AG09319 (cell line): Measurements from ENCODE around the gene SLC35E2B.
"Not testable (repeated sequence)": the region's sequence is repeated elsewhere in the genome, so short reads cannot be mapped to it uniquely, and the experiment has no call there.

Experiments
- DNase-seq: peaks from one replicate; pipeline ENCODE4 v3.0.0-alpha.2; 2010; ENCODE audit warnings: low read depth; ENCODE audit errors: extremely low read depth
- TF ChIP-seq, protein P1 (sequence below): IDR thresholded peaks from 2 replicates; pipeline ENCODE4 v1.5.1; 2011; ENCODE audit warnings: low read depth, mild to moderate bottlenecking, inconsistent platforms, low read length, moderate library complexity

Gene SLC35E2B

GRCh38 chr1:1721201-1721600 is 28.6 kb upstream of the SLC35E2B start:
- TF ChIP-seq, protein P1, sequence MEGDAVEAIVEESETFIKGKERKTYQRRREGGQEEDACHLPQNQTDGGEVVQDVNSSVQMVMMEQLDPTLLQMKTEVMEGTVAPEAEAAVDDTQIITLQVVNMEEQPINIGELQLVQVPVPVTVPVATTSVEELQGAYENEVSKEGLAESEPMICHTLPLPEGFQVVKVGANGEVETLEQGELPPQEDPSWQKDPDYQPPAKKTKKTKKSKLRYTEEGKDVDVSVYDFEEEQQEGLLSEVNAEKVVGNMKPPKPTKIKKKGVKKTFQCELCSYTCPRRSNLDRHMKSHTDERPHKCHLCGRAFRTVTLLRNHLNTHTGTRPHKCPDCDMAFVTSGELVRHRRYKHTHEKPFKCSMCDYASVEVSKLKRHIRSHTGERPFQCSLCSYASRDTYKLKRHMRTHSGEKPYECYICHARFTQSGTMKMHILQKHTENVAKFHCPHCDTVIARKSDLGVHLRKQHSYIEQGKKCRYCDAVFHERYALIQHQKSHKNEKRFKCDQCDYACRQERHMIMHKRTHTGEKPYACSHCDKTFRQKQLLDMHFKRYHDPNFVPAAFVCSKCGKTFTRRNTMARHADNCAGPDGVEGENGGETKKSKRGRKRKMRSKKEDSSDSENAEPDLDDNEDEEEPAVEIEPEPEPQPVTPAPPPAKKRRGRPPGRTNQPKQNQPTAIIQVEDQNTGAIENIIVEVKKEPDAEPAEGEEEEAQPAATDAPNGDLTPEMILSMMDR, result no peak
- DNase-seq, result no peak

DNA sequence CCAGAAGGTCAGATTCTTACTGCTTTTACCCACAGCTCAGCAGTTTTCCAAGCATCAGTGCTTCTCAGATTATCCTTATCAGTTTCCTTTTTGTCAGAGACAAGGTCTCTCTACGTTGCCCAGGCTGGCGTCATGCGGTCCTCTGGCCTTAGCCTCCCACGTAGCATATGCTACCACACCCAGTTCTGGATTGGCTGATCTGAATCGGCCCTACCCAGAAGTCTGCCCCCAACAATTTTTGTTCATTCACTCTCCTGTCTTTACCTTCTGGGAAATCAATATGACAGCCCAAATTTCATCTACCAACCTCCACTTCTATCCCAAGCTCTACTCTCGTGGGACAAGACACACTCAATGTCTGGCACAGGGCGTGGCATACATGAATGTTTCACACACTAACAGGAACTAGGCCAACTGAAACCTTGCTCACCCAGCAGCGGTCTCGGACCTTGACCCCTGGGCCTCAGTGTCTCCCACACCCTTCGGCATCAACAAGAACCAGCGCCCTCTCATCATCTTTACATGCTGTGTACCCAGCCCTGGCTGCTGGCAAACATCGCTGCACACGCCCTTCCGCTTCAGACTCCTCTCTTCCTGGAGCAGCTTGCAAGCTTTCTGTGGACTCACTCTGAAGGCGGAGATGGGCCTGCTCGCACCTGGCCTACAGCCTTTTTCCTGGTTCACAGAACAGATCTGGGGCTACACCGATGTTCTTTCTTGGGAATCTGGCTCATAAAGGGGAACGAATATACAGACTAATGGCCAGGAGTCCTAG is 22.7 kb upstream of the SLC35E2B start:
- DNase-seq, result not testable (repeated sequence)

- not testable (repeated sequence) for DNase-seq
These were observed 15.3 kb upstream of the SLC35E2B start for GRCh38 chr1:1707897-1708296.

- DNase-seq, result not testable (repeated sequence)
These were observed 14.6 kb upstream of the SLC35E2B start for GRCh38 chr1:1707241-1707640.

DNA sequence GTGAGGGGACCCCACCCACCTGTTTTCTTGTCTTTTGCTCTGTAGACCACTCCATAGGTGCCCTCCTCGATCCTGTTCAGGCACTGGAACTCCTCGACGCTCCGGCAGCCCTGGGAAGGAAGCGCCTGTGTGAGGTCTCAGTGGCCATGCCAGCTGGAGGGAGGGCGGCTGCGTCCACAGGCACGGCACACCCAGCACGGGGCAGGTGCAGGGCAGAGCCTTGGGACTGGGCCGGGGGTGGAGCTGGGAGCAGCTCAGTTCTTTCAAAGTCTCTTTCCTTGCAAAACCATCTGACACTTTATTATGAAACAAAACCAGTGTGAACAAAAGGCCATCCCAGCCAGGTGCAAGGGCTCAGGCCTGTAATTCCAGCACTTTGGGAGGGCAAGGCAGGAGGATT is 13.0 kb upstream of the SLC35E2B start:
- not testable (repeated sequence) for DNase-seq

GRCh38 chr1:1704284-1704957 is 11.8 kb upstream of the SLC35E2B start:
- DNase-seq, result not testable (repeated sequence)

DNA sequence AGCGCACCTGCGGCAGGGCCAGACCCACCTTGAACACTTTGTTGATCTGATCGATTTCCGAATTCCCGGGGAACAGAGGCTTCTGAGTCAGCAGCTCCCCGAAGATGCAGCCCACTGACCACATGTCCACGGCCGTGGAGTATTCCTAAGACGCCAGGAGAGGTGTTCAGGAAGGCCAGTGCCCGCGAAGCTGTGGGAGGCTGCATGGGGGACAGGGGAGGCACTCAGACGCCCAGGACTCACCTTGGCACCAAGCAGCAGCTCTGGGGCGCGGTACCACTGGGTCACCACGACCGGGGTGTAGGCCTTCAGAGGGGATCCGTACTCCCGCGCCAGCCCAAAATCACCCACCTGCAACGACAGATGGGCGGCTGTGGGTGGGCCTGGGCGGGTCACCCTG is 11.2 kb upstream of the SLC35E2B start:
- TF ChIP-seq, protein P1, result no peak
- no peak for DNase-seq

- DNase-seq, result not testable (repeated sequence)
These were observed 9.9 kb upstream of the SLC35E2B start for GRCh38 chr1:1702506-1702905.

DNA sequence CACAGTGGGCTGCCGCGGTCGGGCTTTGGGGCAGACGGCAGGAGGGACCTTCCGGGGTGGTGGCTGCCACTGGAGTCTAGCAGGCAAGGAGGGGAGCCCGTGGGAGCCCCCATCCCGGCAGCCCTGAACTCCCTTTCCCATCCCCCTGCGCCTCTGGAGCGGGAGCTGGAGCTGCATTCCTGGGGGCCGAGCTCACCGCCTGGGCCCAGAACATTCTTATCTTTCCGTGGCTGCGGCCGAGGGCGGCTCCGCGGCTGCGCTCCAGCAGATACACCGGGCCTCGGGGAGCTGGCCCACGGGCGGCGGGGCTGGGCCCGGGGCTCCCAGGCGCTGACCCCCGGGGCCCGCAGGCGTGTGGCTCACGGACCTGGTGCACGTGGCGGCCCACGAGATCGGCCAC is 8.0 kb upstream of the SLC35E2B start:
- not testable (repeated sequence) for DNase-seq

DNA sequence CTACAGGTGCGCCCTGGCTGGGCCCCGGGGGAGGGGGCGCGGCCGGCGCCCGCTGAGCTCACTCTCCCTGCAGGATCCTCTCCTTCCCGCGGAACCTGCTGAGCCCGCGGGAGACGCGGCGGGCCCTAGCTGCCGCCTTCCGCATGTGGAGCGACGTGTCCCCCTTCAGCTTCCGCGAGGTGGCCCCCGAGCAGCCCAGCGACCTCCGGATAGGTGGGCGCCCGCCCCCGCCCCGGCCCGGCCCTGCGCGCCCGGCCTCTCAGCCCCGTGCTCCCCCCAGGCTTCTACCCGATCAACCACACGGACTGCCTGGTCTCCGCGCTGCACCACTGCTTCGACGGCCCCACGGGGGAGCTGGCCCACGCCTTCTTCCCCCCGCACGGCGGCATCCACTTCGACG is 7.5 kb upstream of the SLC35E2B start:
- DNase-seq, result not testable (repeated sequence)

- DNase-seq, result not testable (repeated sequence)
These were observed 6.5 kb upstream of the SLC35E2B start for GRCh38 chr1:1699061-1699460.

- not testable (repeated sequence) for DNase-seq
These were observed 5.0 kb upstream of the SLC35E2B start for GRCh38 chr1:1697358-1698183.

- not testable (repeated sequence) for DNase-seq
These were observed 4.1 kb upstream of the SLC35E2B start for GRCh38 chr1:1696431-1697357.

DNA sequence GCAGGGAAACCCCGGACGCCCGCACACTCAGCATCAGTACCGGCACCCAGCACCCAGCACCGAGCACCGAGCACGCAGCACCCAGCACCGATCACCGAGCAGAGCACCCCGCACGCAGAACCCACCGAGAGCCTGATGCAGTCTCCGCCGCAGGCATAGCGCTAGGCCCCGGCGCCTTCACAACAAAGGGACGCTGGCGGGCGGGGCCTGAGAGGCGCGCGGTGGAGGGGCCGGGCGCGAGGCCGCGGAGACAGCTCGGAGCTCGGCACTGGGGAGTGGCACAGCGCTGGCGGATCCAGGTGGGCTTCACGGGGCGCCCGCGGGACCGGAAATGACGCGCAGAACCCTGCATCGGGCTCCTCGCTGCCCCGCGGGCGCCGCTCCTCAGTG is 276 bp downstream of the SLC35E2B start:
- peak; percentile 3 for DNase-seq

DNA sequence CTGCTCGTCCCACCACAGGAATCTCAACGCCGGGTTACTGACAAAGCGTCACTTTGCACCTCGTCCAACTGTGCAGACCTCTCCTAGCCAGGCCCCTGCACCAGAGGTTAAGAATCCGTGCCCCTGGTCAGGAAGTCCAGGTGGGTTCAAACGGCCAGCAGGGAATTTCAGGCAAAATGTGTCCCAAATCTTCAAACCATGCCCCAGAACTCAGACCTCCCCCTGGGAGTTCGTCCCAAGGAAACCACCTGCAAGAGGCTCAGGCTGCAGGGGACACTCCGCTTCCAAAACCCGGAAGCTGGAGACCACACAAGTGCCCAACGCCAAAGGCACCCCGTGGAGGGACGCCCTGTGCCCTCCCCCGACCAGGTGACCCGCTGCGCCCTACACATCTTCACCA is 1.2 kb downstream of the SLC35E2B start:
- DNase-seq, result not testable (repeated sequence)

DNA sequence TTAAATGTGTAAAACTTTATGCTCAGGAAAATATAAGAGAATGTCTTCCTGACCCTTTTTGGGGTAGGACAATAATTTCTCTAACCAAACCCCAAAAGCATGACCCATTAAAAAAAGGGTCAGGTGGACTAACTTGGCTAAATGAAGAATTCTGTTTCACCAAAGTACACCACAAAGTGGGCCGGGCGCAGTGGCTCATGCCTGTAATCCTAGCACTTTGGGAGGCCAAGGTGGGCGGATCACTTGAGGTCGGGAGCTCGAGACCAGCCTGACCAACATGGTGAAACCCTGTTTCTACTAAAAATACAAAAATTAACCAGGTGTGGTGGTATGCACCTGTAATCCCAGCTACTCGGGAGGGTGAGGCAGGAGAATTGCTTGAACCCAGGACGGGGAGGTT is 3.1 kb downstream of the SLC35E2B start:
- DNase-seq, result not testable (repeated sequence)
